AG08396 (cell line): ENCODE data around the gene KHDRBS2.
"Not testable (repeated sequence)": the region's sequence is repeated elsewhere in the genome, so short reads cannot be mapped to it uniquely, and the experiment has no call there.

Experiments used
- DNase-seq: peaks from one replicate; pipeline ENCODE4 v3.0.0; 2012; ENCODE audit warnings: low spot score, mixed read lengths

Gene KHDRBS2

DNA sequence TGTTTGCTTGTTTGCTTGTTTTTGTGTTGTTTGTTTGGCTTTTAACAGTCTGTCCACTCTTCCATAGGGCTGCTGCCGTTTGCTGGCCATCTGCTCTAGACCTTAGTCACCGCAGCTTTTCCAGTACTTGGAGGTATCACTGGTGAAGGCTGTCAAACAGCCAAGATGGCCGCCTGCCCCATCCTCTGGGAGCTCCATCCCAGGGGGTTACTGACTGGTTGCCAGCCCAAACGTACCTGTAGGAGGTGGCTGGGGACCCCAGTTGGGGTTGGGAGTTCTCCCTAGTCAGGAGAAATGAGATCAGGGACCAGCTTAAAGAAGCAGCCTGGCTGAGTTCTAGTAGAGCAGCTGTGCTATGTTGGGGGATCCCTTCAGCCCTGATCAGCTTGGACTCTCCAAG, 418.4 kb downstream of the KHDRBS2 start:
- no peak for DNase-seq

DNA sequence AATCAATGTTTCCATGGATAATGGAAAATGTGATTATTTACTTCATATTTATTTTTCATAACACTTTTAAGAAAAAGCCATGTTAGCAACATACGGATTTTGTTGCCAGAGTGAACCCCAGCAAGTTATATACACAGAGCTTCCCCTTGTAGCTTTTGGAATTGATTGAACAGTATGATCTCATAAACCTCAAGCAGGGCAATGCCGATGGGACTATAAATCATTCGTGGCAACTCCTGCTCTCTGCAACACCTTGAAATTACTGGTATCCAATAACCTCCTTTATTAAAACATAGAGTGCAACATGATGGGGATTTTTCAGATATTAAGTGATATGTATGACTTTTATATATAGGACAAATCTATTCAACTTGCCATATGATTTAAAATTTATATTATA, 428.5 kb downstream of the KHDRBS2 start:
- DNase-seq: no peak

- DNase-seq: no peak
Measured at GRCh38 chr6:61841958-61842357, 444.1 kb downstream of the KHDRBS2 start.

DNA sequence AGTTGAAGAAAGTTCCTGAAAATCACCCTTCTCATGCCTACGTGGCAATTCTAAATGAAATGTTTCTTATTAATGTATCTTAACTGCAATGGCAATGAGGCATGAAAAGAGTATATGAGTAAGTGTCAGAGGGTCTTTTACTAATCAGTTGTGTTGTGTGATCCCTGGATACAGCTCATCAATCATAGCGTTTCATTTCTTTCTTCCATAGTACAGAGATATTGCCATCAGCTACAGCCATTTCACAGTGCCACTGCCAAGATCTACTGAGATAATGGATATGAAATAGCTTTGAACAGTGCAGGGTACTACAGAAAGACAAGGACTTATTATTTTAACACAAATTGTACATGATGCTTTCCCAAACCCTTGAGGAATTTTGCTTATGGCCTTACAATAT, 450.8 kb downstream of the KHDRBS2 start:
- DNase-seq: no peak

DNA sequence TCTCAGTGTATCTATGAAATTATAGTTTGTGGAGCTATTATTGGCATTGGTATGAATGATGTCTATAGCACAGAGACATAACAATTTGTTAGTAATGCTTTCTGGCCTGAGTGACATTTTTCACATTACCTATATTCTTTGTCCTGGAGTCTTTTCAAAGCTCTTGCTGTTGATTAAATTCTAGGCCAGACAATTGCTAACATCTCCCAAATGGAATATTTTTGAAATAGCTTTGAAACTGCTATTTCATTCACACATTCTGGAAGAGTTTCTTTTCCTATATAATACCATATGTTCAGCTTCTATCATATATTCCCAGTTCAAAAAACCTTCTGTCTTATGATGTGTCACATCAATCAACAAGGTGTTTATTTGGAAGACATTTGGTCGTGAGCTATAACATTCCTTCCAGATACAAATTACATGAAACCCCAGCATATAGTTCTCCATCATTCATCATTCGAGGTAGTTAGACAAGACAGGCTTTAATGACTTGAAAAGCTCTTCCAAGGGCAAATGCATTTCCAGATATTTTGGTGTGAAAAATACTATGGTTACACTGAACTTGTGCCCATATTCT, 452.8 kb downstream of the KHDRBS2 start:
- no peak for DNase-seq

GRCh38 chr6:61817716-61818115, 468.3 kb downstream of the KHDRBS2 start:
- no peak for DNase-seq

GRCh38 chr6:61810047-61810446, 476.0 kb downstream of the KHDRBS2 start:
- DNase-seq: no peak

- DNase-seq: peak; percentile 1
Measured at GRCh38 chr6:61809004-61809595, 476.9 kb downstream of the KHDRBS2 start.

DNA sequence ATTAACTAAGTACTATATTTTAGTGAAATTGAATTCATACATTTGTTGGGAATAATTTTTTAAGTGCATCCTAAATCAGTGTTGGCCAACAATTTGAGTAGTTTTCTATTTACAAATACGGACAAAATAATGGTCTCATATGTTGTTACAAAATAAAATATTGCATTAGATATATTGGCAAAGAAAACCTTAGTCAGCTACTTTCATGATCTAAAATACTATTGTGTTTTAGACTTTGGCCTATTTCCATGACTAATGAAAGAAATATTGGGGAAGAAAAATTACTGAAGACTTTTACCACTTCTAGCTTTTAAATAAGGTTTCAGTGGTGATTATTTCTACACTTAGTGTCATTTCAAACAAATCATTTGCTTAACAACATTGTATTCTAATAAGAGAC, 498.0 kb downstream of the KHDRBS2 start:
- no peak for DNase-seq

DNA sequence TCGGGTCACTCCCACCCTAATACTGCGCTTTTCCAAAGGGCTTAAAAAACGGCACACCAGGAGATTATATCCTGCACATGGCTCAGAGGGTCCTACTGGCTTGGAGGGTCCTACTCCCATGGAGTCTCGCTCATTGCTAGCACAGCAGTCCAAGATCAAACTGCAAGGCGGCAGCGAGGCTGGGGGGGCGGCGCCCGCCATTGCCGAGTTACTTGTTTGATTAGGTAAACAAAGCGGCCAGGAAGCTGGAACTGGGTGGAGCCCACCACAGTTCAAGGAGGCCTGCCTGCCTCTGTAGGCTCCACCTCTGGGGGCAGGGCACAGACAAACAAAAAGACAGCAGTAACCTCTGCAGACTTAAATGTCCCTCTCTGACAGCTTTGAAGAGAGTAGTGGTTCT, 516.6 kb downstream of the KHDRBS2 start:
- not testable (repeated sequence) for DNase-seq

DNA sequence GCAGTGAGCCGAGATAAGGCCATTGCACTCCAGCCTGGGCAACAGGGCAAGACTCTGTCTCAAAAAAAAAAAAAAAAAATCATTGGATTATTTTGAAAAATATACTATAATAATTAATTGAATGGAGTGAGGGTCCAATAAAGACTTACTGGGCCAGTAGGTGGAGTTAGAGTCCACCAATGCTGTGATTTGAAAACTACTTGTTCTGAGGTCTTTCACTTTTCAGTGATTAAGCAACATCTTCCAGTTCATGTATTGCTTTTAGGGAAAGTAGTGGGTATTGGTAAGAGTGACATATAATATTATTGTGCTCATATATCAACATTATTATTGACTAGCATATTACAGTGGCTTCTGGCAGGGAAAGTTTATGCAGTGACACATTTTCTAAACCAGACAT, 530.3 kb downstream of the KHDRBS2 start:
- DNase-seq: no peak

GRCh38 chr6:61751986-61752385, 534.0 kb downstream of the KHDRBS2 start:
- DNase-seq: no peak

- DNase-seq: no peak
Measured at GRCh38 chr6:61745994-61746393, 540.0 kb downstream of the KHDRBS2 start.

- no peak for DNase-seq
Measured at GRCh38 chr6:61711849-61712248, 574.2 kb downstream of the KHDRBS2 start.

- DNase-seq: no peak
Measured at GRCh38 chr6:61688165-61688564, 597.9 kb downstream of the KHDRBS2 start.

- no peak for DNase-seq
Measured at GRCh38 chr6:61682562-61682961, 603.5 kb downstream of the KHDRBS2 start.

GRCh38 chr6:61679625-61680024, 606.4 kb downstream of the KHDRBS2 start:
- DNase-seq: no peak

DNA sequence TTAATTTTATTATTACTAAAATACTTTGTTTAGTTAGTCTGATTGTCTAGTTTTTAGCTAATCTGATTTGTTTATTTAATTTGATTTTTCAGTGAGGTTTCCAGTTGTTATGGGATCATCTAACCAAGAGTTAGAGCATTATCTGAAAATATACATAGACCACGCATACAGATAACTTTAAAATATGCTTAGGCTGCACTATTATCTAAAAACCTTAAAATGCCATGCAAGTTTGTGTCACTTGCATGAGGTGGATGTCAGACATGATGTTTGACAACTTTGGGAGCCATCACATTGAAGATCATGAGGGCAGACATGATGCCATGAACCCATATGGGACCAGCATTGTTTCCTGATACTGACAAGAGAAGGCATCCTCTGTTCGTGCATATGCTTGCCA, 610.3 kb downstream of the KHDRBS2 start:
- no peak for DNase-seq

GRCh38 chr6:61649845-61650244, 636.2 kb downstream of the KHDRBS2 start:
- DNase-seq: no peak

DNA sequence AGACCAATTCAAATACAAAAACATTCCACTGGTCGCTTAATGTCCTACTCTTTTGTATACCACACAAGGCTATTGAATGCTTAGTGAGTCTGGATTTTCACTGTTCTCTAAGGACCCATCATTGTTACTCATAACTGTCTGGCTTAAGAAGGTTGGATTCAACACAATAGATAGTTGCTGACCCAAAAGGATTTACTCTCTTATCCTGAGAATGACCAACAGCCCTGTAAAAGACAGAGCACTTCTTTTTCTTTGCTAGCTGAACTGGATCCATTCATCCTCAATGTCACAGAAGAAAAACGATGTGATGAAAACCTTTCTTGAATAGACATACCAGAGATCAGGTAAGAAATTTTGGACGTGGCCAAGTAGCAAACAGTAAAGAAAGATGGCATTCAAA, 645.6 kb downstream of the KHDRBS2 start:
- no peak for DNase-seq
